Panc1 (cell line): ENCODE measurements around the gene HSPA4. TPM values are rescaled to one million over a fixed set of nuclear protein-coding genes. Genes with fewer than 3 reads are reported as not detected.

Experiments used
- ATAC-seq: fragments of 200-7000 bp; cut with Tn5 transposase; 2 replicates; pipeline ENCODE4 v1.9.1; 2020; ENCODE audit warnings: mild to moderate bottlenecking, moderate library complexity
- BruUV-seq: library from RNA; stranded (reverse); fragments of 400-500 nt; replicated peaks from 2 replicates; lab custom pipeline; 2021; lab: Mats Ljungman, UMichigan
- CTCF ChIA-PET: fragments of 300-600 bp; sonication (Branson Sonifier 250); formaldehyde crosslinking; loops from one replicate; lab custom pipeline; 2022; ENCODE audit warnings: antibody characterized with exemption; lab: Charles Lee
- POLR2A ChIA-PET: fragments of 300-600 bp; sonication (Branson Sonifier 250); formaldehyde crosslinking; loops from one replicate; lab custom pipeline; 2022; ENCODE audit warnings: antibody characterized with exemption; lab: Charles Lee
- DNase-seq: peaks from one replicate; pipeline ENCODE4 v3.0.0-alpha.2; 2010; ENCODE audit warnings: low read depth, low spot score
- H3K27ac ChIP-seq: 2 replicates; pipeline ENCODE4 v1.5.1; 2011; ENCODE audit warnings: mild to moderate bottlenecking, low read length, inconsistent platforms
- H3K27me3 ChIP-seq: fragments of 200-500 bp; sonication (Bioruptor generic); 2 replicates; pipeline ENCODE4 v1.6.0; 2014; ENCODE audit warnings: low read length, inconsistent platforms; ENCODE audit not compliant: control insufficient read depth, insufficient read depth
- H3K36me3 ChIP-seq: fragments of 200-500 bp; sonication (Bioruptor generic); 2 replicates; pipeline ENCODE4 v1.5.1; 2014; ENCODE audit warnings: inconsistent platforms, mild to moderate bottlenecking, low read length, moderate library complexity; ENCODE audit not compliant: control insufficient read depth, insufficient read depth
- H3K4me1 ChIP-seq: 2 replicates; pipeline ENCODE4 v1.5.1; 2011; ENCODE audit warnings: inconsistent platforms, mild to moderate bottlenecking, low read length, moderate library complexity; ENCODE audit not compliant: control insufficient read depth, insufficient read depth
- H3K4me3 ChIP-seq, 2 experiments: 2 replicates each; pipeline ENCODE4 v1.5.1; 2011 to 2012; ENCODE audit warnings: low read depth in 2 of 2, low read length in 2 of 2, mild to moderate bottlenecking in 2 of 2, inconsistent platforms in 1 of 2, moderate library complexity in 1 of 2
- H3K9me3 ChIP-seq: fragments of 200-500 bp; sonication (Bioruptor generic); 2 replicates; pipeline ENCODE4 v1.5.1; 2014; ENCODE audit warnings: low read depth, mild to moderate bottlenecking, inconsistent platforms, low read length, moderate library complexity; ENCODE audit not compliant: control insufficient read depth, insufficient read depth
- POLR2AphosphoS5 ChIP-seq: IDR thresholded peaks from 2 replicates; pipeline ENCODE4 v1.6.1; 2012; ENCODE audit warnings: mild to moderate bottlenecking, low read depth, low read length, moderate library complexity
- SIN3A ChIP-seq: IDR thresholded peaks from 2 replicates; pipeline ENCODE4 v1.6.1; 2012; ENCODE audit warnings: low read depth, mild to moderate bottlenecking, low read length, moderate library complexity, borderline replicate concordance; ENCODE audit not compliant: insufficient read depth
- TCF7L2 ChIP-seq: IDR thresholded peaks from 2 replicates; pipeline ENCODE4 v1.6.1; 2011; ENCODE audit warnings: mild to moderate bottlenecking, low read depth, low read length, inconsistent platforms
- in situ Hi-C: cut with HindIII; loops from 2 replicates; pipeline ENCODE4 v1.10.0; 2016; ENCODE audit warnings: low sequenced_read_pairs, low pct_unique_long_range_greater_than_20kb
- intact Hi-C: fragments of 100-400 bp; cut with micrococcal nuclease; formaldehyde crosslinking; loops from one replicate; pipeline ENCODE4 v1.10.0; 2022; ENCODE audit not compliant: unreplicated experiment
- total RNA-seq: library from RNA; stranded (reverse); gene quantifications from one replicate; pipeline ENCODE4 v1.2.1, GENCODE V29; 2021; ENCODE audit not compliant: unreplicated experiment
- TF ChIP-seq, protein P1 (sequence below): fragments of 450-650 bp; IDR thresholded peaks from 2 replicates; pipeline ENCODE4 v1.5.1; 2017; ENCODE audit warnings: mild to moderate bottlenecking
- TF ChIP-seq, protein P2 (sequence below), 2 experiments: IDR thresholded peaks; 2 replicates each; pipeline ENCODE4 v1.6.1; 2011 to 2012; ENCODE audit warnings: low read depth in 2 of 2, control low read depth in 1 of 2, low read length in 1 of 2, mild to moderate bottlenecking in 1 of 2, moderate library complexity in 1 of 2; ENCODE audit not compliant: insufficient read depth in 1 of 2

Gene HSPA4
- total RNA-seq, 1 experiment from 2014 or later: 247 TPM

DNA sequence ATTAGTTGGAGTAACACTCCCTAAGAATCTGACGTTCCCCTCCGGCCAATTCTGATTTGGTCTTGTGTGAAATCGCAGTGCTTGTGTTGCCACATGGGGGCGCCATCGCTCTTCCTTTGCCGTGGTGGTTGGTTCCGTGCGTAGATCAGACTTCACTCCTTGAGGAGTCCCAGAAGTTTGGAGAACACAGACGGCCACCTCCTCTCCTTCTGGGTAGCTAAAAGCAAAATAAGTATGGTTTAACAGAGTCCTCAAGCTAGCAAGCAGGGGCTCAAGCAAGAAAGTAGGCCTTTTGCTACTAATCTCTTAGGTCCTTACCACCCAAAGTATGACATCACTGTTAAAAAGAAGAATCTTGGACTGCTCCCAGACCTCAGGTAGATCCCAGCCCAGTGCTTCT is 59.5 kb downstream of the HSPA4 start:
- H3K9me3 ChIP-seq: no peaks in the 10 kb centered on the region
- DNase-seq: peak; percentile 82
- no peak overlapping the region for H3K27ac ChIP-seq
- POLR2A ChIA-PET: no interaction called here
- peaks cover 9% of the 10 kb centered on the region for H3K4me1 ChIP-seq
- TF ChIP-seq SIN3A: no peak
- TF ChIP-seq, protein P1, sequence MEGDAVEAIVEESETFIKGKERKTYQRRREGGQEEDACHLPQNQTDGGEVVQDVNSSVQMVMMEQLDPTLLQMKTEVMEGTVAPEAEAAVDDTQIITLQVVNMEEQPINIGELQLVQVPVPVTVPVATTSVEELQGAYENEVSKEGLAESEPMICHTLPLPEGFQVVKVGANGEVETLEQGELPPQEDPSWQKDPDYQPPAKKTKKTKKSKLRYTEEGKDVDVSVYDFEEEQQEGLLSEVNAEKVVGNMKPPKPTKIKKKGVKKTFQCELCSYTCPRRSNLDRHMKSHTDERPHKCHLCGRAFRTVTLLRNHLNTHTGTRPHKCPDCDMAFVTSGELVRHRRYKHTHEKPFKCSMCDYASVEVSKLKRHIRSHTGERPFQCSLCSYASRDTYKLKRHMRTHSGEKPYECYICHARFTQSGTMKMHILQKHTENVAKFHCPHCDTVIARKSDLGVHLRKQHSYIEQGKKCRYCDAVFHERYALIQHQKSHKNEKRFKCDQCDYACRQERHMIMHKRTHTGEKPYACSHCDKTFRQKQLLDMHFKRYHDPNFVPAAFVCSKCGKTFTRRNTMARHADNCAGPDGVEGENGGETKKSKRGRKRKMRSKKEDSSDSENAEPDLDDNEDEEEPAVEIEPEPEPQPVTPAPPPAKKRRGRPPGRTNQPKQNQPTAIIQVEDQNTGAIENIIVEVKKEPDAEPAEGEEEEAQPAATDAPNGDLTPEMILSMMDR: peak; percentile 90
- CTCF ChIA-PET: no interaction called here
- no TSS peak for BruUV-seq
- ATAC-seq: peak; percentile 87
- no peaks in the 10 kb centered on the region for H3K36me3 ChIP-seq
- no peak overlapping the region for H3K4me3 ChIP-seq
- in situ Hi-C loops (no loop called here), intact Hi-C loops (loop anchor here (1.0 to 5.0 kb wide), 4 partner anchors 138 to 501 kb away; partner anchors contain the start of gene FSTL4)
- H3K27me3 ChIP-seq: no peaks in the 10 kb centered on the region

DNA sequence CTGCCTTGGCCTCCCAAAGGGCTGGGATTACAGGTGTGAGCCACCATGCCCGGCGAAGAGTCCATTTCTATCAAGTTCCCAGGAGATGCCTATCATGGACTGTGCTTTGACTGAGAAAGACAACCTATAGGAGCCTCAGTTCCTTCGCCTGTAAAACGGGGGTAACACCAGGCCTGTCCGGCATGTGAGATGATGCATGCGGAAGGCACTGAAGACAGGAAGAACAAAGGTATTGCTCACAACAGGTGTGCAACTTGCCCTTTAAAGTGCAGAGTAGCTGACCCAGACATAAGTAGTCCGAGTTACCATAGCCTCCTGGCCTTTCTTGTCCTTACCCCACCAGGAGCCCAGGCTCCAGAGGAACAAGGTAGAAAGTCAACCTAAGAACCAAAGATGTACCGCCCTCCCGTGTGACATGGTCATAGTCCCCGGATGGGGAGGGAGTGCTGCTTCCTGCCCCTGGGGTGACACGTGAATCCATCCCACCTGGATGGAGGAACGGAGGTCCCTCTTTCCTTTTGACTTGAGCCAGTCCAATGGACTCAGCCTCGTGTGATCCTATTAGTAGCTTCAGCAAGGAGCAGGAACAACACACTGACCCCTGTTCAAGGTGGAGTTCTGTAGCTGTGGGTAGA is 60.3 kb downstream of the HSPA4 start:
- Histone ChIP-seq H3K36me3 (no peaks in the 10 kb centered on the region), H3K9me3 (no peaks in the 10 kb centered on the region), H3K27me3 (no peaks in the 10 kb centered on the region), H3K4me1 (peaks cover 9% of the 10 kb centered on the region), H3K4me3 (no peak overlapping the region), H3K27ac (no peak overlapping the region)
- TF ChIP-seq SIN3A (no peak), POLR2AphosphoS5 (no peak), TCF7L2 (no peak)
- TF ChIP-seq, protein P1: no peak
- TF ChIP-seq, protein P2, sequence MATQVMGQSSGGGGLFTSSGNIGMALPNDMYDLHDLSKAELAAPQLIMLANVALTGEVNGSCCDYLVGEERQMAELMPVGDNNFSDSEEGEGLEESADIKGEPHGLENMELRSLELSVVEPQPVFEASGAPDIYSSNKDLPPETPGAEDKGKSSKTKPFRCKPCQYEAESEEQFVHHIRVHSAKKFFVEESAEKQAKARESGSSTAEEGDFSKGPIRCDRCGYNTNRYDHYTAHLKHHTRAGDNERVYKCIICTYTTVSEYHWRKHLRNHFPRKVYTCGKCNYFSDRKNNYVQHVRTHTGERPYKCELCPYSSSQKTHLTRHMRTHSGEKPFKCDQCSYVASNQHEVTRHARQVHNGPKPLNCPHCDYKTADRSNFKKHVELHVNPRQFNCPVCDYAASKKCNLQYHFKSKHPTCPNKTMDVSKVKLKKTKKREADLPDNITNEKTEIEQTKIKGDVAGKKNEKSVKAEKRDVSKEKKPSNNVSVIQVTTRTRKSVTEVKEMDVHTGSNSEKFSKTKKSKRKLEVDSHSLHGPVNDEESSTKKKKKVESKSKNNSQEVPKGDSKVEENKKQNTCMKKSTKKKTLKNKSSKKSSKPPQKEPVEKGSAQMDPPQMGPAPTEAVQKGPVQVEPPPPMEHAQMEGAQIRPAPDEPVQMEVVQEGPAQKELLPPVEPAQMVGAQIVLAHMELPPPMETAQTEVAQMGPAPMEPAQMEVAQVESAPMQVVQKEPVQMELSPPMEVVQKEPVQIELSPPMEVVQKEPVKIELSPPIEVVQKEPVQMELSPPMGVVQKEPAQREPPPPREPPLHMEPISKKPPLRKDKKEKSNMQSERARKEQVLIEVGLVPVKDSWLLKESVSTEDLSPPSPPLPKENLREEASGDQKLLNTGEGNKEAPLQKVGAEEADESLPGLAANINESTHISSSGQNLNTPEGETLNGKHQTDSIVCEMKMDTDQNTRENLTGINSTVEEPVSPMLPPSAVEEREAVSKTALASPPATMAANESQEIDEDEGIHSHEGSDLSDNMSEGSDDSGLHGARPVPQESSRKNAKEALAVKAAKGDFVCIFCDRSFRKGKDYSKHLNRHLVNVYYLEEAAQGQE (IDR thresholded peaks at IDR 0.05; ENCODE audit: insufficient read depth in 1 of 2, low read depth in 2 of 2, low read length in 1 of 2): no peak
- DNase-seq (no peak), ATAC-seq (no peak)
- CTCF ChIA-PET: interaction anchor here (0.6 kb wide), 1 partner anchor 823 kb away, joined by 4 read pairs; no protein-coding TSS in a partner anchor
- in situ Hi-C loops: no loop called here
- intact Hi-C loops: loop anchor here (5.0 kb wide), 2 partner anchors 350 to 500 kb away; partner anchors contain the start of gene FSTL4
- no TSS peak for BruUV-seq
- POLR2A ChIA-PET: no interaction called here
